ENCODE results near the gene C17orf107.

C17orf107 gene

GRCh38 chr17:4895657-4896331, 3.5 kb upstream of the C17orf107 start:
- DNase-seq (ENCODE audit: extremely low read depth, low read depth): no peak
- TF ChIP-seq CTCF (IDR thresholded peaks at IDR 0.05; ENCODE audit: low read depth, low read length, missing control alignments): no peak
- H3K4me3 ChIP-seq (replicated peaks; ENCODE audit: low read depth, low read length): no peak overlapping the region

- no peak for TF ChIP-seq CTCF (IDR thresholded peaks at IDR 0.05; ENCODE audit: low read depth, low read length, missing control alignments)
- DNase-seq (ENCODE audit: extremely low read depth, low read depth): no peak
Measured at GRCh38 chr17:4896332-4897197, 2.8 kb upstream of the C17orf107 start.

GRCh38 chr17:4897198-4897687, 2.1 kb upstream of the C17orf107 start:
- TF ChIP-seq CTCF (IDR thresholded peaks at IDR 0.05; ENCODE audit: low read depth, low read length, missing control alignments): no peak
- DNase-seq (ENCODE audit: extremely low read depth, low read depth): no peak
- no peak overlapping the region for H3K4me3 ChIP-seq (replicated peaks; ENCODE audit: low read depth, low read length)

More at GRCh38 chr17:4896332-4897197, 2.8 kb upstream of the C17orf107 start:
- H3K4me3 ChIP-seq (replicated peaks; ENCODE audit: low read depth, low read length): no peak overlapping the region

GRCh38 chr17:4897785-4898184, 1.6 kb upstream of the C17orf107 start:
- no peak for DNase-seq (ENCODE audit: extremely low read depth, low read depth)

GRCh38 chr17:4898351-4898750, 985 bp upstream of the C17orf107 start:
- no peak overlapping the region for H3K4me3 ChIP-seq (replicated peaks; ENCODE audit: low read depth, low read length)
- DNase-seq (ENCODE audit: extremely low read depth, low read depth): no peak

More at GRCh38 chr17:4897785-4898184, 1.6 kb upstream of the C17orf107 start:
- no peak overlapping the region for H3K4me3 ChIP-seq (replicated peaks; ENCODE audit: low read depth, low read length)
- no peak for TF ChIP-seq CTCF (IDR thresholded peaks at IDR 0.05; ENCODE audit: low read depth, low read length, missing control alignments)

GRCh38 chr17:4898927-4899326, 409 bp upstream of the C17orf107 start:
- no peak for DNase-seq (ENCODE audit: extremely low read depth, low read depth)
- H3K4me3 ChIP-seq (replicated peaks; ENCODE audit: low read depth, low read length): peak overlapping the region; percentile 19
- TF ChIP-seq CTCF (IDR thresholded peaks at IDR 0.05; ENCODE audit: low read depth, low read length, missing control alignments): no peak

More at GRCh38 chr17:4898351-4898750, 985 bp upstream of the C17orf107 start:
- no peak for TF ChIP-seq CTCF (IDR thresholded peaks at IDR 0.05; ENCODE audit: low read depth, low read length, missing control alignments)
